NOMO-1 treated with dmso at 0.1 percent for 144 hours (cell line): ENCODE results near the gene HIVEP2.

ENCODE experiments used
- DNase-seq: peaks from one replicate; lab custom pipeline; 2025; ENCODE audit not compliant: unreplicated experiment; lab: John Stamatoyannopoulos, UW

HIVEP2 gene

DNA sequence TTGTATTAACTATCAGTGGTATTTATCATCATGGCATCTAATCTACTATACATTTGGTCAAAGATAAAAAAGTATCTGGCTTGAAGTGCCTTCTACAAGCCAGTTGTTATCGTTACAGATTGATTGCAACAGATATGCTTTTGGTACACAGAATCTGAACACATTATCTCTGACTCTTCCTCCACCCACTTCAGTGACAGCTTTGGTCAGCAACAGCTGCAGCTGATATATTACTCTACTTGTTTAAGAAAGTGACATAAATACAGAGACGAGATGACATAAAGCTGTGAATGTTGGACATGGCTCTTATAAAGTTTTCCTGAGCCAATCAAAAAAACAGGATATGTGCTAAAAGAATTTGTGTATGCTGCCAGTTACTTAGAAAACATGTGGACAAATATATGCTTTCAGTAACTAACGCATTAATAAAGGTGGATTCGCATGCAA, 77.6 kb downstream of the HIVEP2 start:
- DNase-seq: no peak

DNA sequence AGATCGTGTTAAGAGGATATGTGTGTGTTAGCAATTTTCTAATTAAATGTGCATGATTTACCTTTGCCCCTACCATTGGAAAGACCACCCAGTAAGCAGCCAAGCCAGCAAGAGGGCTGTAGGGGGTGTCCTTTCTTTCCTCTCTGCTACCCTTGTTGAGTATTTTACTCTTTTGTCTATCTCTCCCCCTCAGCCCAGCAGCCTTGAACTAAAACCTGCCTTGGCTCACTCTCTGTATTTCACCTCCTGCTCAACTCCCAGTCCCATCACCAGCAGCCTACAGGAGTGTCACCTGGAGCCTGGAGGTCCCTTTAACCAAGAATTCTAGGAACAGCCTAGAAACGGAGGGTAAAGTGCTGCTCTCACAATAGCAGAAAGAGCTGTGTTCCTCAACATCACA, 81.0 kb downstream of the HIVEP2 start:
- DNase-seq: no peak

DNA sequence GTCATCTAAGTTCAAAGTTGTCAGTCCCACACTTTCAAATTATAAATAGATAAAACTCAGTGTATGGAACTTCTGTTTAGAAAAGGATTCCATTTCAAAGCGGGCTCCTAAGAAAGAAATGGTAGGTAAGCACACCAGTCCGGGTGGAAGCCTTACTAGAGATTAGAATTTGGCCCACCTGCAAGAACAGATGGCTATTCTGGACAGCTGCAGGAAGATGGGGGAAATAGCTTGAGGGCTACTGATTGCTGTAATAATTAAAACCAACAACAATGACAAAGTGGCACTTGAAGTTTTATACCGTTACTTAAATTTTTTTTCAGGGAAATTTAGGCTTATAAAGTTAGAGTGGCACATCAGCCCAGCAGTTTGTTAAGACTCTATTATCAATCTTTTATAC, 83.3 kb downstream of the HIVEP2 start:
- no peak for DNase-seq

DNA sequence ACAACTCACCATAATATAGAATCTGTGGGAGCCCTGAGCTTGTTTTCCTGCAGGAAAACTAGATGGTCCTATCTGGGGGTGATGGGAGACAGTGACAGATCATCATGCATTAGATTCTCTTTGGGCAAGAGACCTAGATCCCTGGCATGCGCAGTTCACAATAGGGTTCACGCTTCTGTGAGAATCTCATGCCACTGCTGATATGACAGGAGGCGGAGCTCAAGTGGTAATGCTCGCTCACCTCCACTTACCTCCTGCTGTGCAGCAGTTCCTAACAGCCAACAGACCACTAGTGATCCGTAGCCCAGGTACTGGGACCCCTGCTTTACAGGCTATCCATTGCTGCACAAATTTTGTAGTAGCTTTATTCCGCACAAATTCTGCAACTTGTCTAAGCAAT, 84.5 kb downstream of the HIVEP2 start:
- no peak for DNase-seq

DNA sequence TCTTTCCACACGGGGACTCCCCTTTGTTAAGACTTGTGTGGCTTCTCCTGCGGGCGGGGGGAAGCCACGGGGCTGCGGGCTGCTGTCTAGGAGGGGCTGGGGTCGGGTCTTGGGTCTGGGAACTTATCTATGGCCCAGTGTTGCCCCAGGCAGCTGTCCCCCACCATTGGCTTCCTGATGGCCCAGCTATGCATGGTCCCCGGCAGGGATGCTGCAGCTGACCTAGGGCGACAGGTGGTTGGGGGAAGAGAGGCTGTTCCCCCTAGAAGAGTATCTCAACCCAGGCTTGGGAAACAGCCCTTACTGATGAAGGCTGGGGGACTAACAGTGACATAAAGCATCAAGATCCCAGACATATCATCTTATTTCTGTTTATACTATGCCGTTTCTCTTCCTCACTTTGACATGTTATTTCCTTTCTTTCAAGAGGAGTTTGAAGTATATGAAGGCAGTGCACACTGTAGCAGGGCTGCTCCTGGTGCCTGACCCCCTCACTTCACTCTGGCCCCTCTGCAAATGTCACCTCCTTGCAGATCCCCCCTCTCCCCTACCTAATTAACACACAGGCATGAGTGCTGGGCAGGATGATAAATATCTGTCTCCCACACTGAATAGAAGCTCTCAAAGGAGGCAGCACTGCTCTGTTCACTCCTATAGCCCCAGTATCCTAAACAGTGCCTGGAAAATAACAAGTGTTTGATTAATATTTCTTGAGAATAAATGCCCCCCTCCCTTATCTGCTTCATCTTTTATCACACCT, 87.0 kb downstream of the HIVEP2 start:
- no peak for DNase-seq

DNA sequence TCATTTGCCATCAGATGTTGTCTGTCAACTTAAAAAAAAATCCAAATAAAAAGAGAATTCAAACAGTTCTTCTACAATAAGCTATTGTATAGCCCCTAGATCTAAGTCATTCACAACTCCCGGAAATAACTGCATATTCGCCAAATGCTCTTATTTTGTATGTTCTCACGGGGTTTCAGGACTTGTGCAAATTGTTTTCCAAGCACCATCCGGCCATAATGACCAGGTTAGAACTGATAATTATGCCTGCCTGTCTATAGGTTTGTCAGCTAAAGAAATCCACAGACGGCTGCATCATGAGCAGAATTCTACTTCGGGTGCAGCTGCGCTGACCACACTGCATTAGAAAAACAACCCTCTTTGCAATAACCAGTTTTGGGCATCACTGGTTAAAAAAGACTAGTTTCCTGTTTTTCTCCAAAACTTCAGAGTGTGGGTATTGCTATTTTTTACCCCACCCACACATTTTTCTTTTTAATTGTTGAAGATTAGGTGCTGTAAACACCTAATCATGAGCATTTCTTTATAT, 87.7 kb downstream of the HIVEP2 start:
- no peak for DNase-seq

DNA sequence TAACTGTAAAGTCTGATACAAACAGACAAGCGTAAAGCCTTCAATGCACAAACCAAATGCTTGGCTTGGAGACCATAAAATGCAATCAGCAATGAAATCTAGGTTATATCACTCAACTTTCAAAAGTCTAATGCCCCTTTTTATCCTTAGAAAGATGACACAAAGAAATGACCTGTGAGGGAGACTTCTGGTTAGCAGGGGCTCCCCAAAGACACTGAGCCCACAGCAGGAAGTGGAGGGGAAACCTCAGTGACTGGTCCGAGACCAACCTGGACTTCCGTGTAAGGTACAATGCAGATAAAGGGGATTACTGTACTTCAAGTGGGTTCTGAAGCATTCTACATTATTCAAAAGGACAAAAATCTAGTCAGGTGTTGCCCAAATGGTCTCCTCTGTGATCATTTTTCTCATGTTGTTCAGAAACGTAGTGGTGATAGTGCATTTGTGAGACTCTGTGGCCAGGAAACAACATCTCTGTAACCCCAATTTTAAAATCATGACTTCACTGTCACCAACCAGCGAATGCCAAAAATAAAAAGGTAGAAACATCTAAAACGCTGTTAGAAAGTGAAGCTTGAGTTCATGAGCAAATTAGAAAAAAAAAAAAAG, 88.2 kb downstream of the HIVEP2 start:
- no peak for DNase-seq

DNA sequence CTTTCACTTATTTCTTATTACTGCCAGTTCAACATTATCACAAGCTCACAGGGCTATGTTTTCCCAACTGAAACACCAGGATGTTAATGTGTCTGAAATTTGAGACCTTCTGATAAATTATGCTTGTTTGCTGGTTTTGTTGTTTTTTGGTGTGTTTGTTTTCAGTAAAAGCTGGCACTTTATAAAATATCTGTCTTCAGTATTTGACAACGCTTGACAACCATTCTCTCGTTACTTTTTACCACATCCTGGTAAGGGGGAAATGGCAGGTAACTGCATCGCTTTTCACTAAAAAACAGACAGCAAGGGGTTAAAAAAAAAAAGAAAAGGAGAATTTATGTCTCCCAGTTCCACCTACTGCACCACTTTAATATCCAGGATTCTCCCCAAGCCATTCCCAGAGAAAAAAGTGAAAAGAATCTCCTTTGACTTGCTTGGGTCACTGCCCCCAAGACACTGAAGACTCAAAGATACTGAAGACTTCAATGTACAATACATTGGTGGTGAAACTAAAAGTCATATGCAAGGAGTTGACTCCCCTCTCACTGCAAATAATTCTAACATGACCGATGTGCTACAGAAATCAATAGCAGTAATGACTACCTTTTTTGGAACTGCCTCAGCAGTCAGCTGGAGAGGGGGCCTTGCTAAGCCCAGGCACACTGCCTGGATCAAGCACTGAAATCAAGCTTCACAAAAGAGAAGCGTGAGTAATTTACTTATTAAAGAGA, 88.9 kb downstream of the HIVEP2 start:
- DNase-seq: no peak

DNA sequence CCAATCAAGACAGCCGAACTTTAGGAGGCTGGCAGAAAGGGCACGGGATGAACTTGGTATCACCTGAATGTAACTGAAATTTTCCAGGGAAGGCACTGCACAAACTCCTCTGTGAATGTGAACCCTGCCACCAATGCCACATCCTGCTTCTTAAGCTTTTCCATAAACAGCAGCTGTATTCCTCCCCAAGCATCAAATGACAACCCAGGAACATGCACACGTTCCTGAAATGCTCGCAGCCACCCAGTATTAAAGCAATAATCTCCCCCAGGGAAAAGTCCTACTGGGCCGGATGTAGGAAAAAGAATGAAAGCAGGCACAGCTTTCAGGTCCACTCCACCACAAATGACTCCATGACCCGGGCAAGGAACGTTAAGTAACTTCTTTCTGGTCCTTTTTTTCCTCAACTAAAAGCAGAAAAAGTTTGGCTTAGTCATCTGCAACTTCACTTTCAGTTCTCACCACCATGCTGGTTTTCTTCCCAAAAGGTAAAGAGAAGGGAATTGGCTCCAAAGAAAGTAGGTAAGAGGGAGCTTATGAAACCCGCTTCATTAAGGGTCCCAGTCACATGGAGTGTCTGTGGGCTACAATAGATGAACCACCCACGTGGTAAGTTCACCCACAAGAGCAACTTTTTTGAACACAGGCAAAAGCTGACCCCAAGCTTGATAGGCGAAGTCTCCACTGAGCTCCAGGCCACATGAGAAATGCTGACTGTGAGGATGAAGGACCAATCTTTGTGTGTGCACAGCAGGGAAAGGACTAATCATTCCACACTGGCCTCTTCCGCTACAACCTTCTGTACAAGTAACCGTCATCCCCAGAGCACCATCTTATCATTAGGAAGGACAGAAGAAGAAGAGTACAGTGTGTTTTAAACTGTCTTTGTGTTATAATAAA, 90.1 kb downstream of the HIVEP2 start:
- DNase-seq: no peak

DNA sequence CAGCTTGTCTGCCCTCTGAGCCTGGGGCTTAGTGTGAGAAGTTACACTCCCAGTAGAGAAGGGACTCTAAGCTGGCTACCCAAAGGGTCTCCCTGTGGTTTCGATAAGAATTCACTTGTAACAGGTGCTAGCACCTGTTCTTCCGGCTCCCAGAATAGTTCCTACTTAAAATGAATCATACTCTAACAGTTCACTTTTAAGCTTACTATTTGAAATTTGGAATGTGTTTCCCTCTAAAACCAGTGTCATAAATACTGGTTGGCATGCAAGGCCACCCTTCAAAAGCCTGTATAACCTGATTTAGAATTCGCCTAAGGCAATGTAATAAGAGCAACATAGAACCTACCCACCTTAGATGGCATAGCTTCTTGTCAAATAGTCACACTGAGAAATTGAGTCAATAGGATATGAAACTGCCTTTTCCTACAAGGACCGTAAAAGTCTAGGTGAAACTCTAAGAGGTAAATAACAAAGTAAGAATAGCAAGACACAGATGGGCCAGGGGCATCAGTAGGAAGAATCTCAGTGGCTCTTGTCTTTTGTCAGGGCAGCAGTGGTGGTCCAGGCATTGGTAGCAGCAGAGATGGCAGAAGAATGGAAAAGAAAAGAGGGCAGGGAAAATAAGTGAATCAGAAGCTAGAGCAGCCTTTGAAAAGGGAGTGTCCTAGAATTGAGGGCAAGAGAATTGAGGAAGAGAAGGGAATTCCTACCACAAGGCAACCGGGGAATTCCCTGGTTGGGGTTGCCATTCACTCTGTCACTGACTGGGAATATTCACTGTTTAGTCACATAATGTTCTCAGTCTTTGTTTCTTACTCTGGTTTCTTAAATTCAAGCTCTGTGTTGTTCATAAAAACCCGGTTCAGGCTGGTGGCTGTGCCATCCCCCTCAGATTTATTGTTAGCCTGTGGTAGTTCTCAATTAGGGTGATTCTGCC, 91.5 kb downstream of the HIVEP2 start:
- DNase-seq: no peak

DNA sequence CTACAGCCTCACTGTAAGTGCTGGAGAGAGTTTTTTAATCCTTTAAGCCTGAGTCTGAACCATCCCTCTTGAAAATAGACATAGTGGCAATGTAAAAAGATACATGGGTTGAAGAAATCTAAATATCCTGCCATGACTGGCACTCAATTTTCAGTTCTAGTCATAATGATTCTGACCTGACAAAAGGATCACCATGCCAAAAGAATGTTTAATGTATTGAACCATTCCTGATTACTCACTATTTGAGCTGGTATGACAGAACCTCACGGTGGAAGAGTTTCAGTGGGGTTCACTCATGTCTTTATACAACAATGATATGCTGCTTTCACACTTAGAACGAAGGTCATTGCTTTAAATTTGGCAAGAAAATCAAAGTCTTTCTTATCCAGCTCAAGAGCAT, 93.4 kb downstream of the HIVEP2 start:
- no peak for DNase-seq

DNA sequence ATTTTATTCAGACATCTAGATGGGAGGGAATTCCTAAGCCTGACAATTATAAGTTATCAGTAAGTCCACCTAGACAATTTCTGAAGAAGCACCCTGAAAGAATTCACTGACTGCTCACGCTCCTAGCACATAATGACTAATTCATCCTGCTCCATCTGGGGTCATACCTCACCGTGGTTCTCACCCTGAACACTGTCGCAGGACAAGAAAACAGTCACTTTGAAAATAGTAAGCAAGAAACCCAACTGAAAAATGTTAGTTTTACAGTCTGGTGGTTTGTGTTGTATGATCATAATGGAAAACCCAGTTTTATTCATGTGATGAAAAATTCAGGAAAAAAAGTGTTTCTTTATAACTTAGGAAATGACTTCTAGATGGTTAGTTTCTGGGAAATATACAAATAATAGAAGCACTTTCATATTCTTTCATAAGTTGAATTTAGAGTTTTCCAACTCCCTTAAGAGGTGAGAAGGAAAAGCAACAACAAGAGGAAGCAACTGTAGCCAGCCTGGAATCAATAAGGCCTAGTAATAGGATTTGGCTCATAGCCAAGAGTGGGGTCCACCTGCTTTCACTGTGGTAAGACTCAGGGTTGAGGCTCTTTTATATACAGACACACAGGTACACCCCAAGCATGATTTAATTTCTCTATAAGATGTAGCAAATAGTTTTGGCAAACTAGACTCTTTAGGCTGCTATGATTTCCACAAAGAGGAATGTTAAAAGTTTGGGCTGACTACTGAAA, 94.1 kb downstream of the HIVEP2 start:
- DNase-seq: no peak

DNA sequence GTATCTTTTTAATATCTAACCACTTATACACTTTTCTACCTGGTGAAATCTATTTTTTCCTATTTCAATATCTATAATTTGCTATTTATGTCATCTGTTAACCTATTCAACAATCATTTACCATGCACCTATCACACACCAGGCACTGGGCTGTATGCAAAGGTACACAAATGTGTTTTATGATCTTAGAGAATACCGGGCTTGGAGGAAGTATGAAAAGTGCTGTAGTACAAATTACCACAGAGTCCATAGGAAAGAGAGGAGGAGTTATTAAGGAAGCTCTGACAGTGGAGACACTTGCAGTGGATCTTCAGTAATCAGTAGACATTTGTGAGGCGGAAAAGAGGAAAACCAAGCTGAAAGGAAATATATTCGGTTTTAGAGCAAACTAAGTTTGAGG, 96.0 kb downstream of the HIVEP2 start:
- DNase-seq: no peak

DNA sequence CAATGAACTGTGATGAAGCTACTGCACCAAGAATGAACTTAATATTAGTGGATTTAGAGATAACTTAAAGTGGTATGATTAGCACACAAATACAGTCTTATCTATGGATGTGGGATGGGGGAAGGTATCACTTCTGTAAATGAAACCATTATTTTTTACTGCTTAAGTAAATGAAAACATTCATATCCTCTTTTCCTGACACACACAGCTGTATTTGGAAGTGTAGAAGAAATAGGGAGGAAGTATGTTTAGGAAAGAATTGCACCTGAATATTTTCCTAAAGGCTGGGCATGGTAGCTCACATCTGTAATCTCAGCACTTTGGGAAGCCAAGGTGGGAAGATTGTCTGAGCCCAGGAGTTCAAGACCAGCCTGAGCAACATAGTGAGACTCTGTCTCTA, 96.8 kb downstream of the HIVEP2 start:
- DNase-seq: no peak

DNA sequence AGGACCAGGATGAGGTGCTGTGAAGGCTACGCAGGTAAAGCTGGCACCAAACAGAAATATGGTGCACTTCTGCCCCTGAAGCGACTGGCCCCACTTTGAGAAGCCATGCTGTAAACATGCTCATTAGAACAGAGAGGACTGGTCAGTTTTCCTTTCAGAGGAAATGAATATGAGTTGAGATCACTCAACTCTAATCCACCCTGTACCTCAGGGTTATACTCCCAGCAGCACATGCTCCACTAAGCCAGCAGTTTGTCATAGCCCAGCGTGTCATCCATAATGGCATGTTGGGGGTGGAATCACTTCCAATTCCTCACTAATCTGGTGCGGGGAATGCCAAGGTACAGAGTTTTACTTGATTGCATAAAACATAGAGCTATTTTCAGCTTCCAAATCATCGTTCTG, 98.1 kb downstream of the HIVEP2 start:
- no peak for DNase-seq

DNA sequence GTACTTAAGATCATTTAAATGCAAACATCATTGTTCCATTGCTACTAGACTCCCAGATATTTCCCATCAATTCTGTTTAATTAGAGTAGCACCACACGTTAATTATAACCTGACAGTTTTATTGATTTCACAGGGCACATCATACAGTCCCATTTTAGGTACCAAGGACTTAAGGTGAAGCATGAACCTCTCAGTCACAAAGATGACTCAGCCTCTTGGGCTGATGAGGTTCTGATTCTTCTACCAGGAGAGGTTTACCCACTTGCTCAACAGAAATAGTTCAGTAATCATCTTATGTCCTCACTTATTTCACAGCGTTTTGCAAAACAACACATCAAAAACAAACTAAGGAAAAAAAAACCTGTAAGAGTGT, 98.5 kb downstream of the HIVEP2 start:
- DNase-seq: no peak

DNA sequence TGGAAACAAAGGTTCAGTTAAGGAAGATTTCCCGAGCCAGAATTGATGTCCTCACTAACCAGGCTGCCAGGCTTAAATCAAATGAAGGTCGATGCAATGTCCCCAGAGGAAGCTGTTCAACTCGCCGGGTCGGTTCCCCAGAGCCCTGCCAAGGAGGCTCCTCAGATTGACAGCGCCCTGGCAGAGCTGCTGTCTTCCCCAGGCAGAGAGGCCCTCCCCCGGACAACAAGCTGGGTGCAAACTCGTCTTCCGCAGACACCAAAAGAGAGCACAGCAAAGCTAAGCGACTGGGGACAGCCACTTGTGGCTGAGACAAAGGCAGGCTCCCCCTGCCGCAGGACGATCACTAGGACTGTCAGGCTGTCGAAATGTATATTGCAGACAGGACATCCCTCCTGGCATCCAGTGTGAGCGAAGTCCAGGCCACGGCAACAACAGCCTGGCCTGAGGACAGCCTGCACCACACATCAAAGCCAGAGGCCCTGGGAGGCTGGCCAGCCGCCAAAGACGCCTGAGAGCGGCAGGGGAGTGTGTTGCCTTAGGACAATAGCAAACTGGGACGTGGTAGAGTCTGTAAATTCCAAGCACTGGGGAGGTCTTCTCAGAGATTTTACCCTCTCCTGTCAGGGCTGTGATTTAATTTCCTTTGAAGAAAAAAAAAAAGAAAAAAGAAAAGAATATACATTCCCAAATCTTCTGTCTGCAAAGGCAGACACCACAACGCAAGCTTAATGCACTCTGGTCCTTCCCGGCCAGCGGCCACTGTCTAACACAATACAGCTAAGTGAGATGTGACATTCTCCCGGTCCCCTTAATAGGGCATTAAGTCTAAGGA, 99.1 kb downstream of the HIVEP2 start:
- DNase-seq: no peak

DNA sequence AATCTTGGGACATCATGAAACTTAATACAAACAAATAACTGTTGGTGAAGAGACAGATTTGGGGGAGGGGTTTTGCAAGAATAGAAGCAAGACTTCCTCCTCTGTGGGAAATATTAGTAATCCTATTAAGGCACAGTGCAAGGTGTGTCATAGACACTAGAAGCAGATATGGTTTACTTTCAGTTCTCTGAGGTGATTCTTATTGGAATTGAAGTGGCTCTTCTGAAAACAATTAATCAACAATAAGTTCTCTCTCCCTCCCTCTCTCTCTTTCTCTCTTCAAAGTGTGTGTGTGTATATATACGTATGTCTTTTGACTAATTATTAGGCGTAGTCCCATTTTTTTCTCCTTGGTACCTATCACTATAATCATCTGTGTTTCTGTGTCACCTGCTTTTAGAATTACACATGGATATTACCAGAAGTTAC, 99.8 kb downstream of the HIVEP2 start:
- DNase-seq: no peak
